ENCODE data around the gene BCL10. TPM values are rescaled to one million over a fixed set of nuclear protein-coding genes. Genes with fewer than 3 reads are reported as not detected.
A peak's percentile ranks its signal among the peaks of the same experiment; 100 is the strongest.

Gene BCL10
- total and polyA plus RNA-seq, 2 of the 13 experiments (the other 11 are each of a cell fraction or from before 2014, with no cell fraction given): 3.7 to 14.1 TPM

DNA sequence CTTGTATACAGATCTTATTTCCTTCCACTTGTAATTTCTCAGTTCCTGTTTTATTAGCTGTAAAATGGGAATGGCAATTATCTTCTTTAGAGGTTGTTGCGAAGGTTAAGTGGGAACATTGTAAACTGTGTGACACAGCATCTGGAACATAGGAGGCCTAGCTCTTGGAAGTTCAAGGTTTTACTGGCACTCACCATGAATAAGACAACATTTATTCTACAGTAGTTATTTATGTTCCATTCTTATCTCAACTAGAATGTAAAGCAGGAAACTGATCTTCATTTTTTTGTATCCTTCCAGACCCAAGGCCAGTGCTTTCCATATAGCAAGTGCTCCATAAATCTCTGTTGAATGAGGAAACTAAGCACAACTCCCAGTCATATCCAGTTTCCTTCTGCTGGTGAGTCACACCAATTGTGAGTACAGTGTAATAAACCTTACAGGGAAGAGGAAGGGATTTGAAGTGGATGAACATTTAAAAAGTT is 1.4 kb downstream of the BCL10 start:
- no peak for FAIRE-seq
- ChIA-PET POLR2A (interaction anchor here (1.7 to 2.9 kb wide), 3 partner anchors 10 to 333 kb away, joined by 6 to 37 read pairs (median 12); partner anchors contain the start of gene C1orf52), CTCF (ENCODE audit: low intra/inter-chr PET ratio, low total read pairs) (no interaction called here)
- intact Hi-C loops (cut with micrococcal nuclease; ENCODE audit: unreplicated experiment): no loop called here
- Histone ChIP-seq H4K20me1 (ENCODE audit: insufficient read depth, low read length) (0 out of 2 replicates have a peak, but pooled peaks cover 5% of the 10 kb centered on the region), H3K9ac (ENCODE audit: insufficient read depth, low read depth, low read length) (peak overlapping the region; percentile 95), H3K36me3 (replicated peaks in 1 of 2; ENCODE audit: control insufficient read depth in 1 of 2, insufficient read depth in 2 of 2, low read length in 2 of 2) (peaks cover 3 to 15% of the 10 kb centered on the region in 2 experiments), H3K4me3 (replicated peaks in 1 of 3; ENCODE audit: insufficient read depth in 1 of 3, low read depth in 2 of 3, low read length in 3 of 3) (peak overlapping the region; percentile 87 to 100 (median 89); a peak in 5 of 6 replicates), H3K79me2 (ENCODE audit: insufficient read depth, low read length) (peaks cover 41% of the 10 kb centered on the region), H3K27ac (ENCODE audit: extremely low read length, insufficient read depth, low read length) (peak overlapping the region; percentile 83), H3K4me2 (ENCODE audit: low read depth, low read length) (peak overlapping the region; percentile 84), H3K4me1 (ENCODE audit: insufficient read depth, low read length) (peaks cover 75% of the 10 kb centered on the region), H3K27me3 (ENCODE audit: control insufficient read depth in 1 of 2, insufficient read depth in 2 of 2, low read length in 2 of 2) (no peaks in the 10 kb centered on the region; a peak in 1 of 5 replicates), H2AFZ (ENCODE audit: low read length) (no peak overlapping the region), H3K9me3 (ENCODE audit: low read length) (no peaks in the 10 kb centered on the region)
- BruUV-seq (replicated peaks): TSS peak; percentile 58
- in situ Hi-C loops (cut with HindIII; ENCODE audit: extremely low pct_ligation_motif_present, low pct_unique_long_range_greater_than_20kb): no loop called here
- WGBS (ENCODE audit: low lambda C conversion rate): 74% methylated on average over 1 of the region's 1 CpG
- no peak for ATAC-seq
- peak; percentile 29 for DNase-seq (ENCODE audit: low spot score)
- no peak for TF ChIP-seq ZBTB1 (CRISPR knock-in tag; IDR thresholded peaks at IDR 0.05; ENCODE audit: borderline replicate concordance)
- peak; percentile 29; the same call in 1 of the 2 replicates for TF ChIP-seq RBFOX2 (IDR thresholded peaks at IDR 0.05; ENCODE audit: low read depth, low read length)
- no peak for TF ChIP-seq ZNF652 (CRISPR knock-in tag; IDR thresholded peaks at IDR 0.05; ENCODE audit: borderline replicate concordance, low read depth)
- TF ChIP-seq NPAS2 (CRISPR knock-in tag; IDR thresholded peaks at IDR 0.05; ENCODE audit: borderline replicate concordance): no peak
- TF ChIP-seq, protein P1, sequence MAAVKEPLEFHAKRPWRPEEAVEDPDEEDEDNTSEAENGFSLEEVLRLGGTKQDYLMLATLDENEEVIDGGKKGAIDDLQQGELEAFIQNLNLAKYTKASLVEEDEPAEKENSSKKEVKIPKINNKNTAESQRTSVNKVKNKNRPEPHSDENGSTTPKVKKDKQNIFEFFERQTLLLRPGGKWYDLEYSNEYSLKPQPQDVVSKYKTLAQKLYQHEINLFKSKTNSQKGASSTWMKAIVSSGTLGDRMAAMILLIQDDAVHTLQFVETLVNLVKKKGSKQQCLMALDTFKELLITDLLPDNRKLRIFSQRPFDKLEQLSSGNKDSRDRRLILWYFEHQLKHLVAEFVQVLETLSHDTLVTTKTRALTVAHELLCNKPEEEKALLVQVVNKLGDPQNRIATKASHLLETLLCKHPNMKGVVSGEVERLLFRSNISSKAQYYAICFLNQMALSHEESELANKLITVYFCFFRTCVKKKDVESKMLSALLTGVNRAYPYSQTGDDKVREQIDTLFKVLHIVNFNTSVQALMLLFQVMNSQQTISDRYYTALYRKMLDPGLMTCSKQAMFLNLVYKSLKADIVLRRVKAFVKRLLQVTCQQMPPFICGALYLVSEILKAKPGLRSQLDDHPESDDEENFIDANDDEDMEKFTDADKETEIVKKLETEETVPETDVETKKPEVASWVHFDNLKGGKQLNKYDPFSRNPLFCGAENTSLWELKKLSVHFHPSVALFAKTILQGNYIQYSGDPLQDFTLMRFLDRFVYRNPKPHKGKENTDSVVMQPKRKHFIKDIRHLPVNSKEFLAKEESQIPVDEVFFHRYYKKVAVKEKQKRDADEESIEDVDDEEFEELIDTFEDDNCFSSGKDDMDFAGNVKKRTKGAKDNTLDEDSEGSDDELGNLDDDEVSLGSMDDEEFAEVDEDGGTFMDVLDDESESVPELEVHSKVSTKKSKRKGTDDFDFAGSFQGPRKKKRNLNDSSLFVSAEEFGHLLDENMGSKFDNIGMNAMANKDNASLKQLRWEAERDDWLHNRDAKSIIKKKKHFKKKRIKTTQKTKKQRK (IDR thresholded peaks at IDR 0.05; ENCODE audit: low read length): no peak
- TF ChIP-seq MIER2 (CRISPR knock-in tag; IDR thresholded peaks at IDR 0.05): no peak
- TF ChIP-seq CEBPB (IDR thresholded peaks at IDR 0.05; ENCODE audit: borderline replicate concordance, low read depth, low read length): no peak
- TF ChIP-seq, protein P2, sequence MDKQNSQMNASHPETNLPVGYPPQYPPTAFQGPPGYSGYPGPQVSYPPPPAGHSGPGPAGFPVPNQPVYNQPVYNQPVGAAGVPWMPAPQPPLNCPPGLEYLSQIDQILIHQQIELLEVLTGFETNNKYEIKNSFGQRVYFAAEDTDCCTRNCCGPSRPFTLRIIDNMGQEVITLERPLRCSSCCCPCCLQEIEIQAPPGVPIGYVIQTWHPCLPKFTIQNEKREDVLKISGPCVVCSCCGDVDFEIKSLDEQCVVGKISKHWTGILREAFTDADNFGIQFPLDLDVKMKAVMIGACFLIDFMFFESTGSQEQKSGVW (CRISPR knock-in tag; IDR thresholded peaks at IDR 0.05; ENCODE audit: borderline replicate concordance): no peak
